HEK293T (cell line): ENCODE results near the gene C1QTNF8.

Source experiments
- CTCF ChIA-PET: fragments of 350-600 bp; formaldehyde crosslinking; extraction: SDS; loops from one replicate; lab custom pipeline; 2021; ENCODE audit warnings: antibody characterized with exemption, inconsistent platforms; lab: Yijun Ruan, JAX
- POLR2A ChIA-PET: fragments of 350-600 bp; formaldehyde crosslinking; extraction: SDS; loops from one replicate; lab custom pipeline; 2020; ENCODE audit warnings: antibody characterized with exemption, inconsistent platforms; lab: Yijun Ruan, JAX
- DNase-seq: peaks from one replicate; pipeline ENCODE4 v3.0.0; 2012; ENCODE audit warnings: mixed read lengths; ENCODE audit errors: extremely low spot score
- ARNT ChIP-seq: fragments of 450-650 bp; IDR thresholded peaks from 2 replicates; pipeline ENCODE4 v1.6.1; 2017; ENCODE audit warnings: mild to moderate bottlenecking
- BHLHE40 ChIP-seq: fragments of 450-650 bp; IDR thresholded peaks from 2 replicates; pipeline ENCODE4 v1.6.1; 2016; ENCODE audit warnings: mild to moderate bottlenecking, moderate library complexity, borderline replicate concordance
- CTBP1 ChIP-seq: fragments of 450-650 bp; IDR thresholded peaks from 2 replicates; pipeline ENCODE4 v1.6.1; 2016; ENCODE audit warnings: borderline replicate concordance
- ELF4 ChIP-seq: fragments of 450-650 bp; IDR thresholded peaks from 2 replicates; pipeline ENCODE4 v1.6.1; 2017; ENCODE audit warnings: antibody characterized with exemption
- FOXA1 ChIP-seq: fragments of 450-650 bp; IDR thresholded peaks from 2 replicates; pipeline ENCODE4 v1.6.1; 2016; ENCODE audit warnings: mild to moderate bottlenecking
- FOXK2 ChIP-seq: fragments of 450-650 bp; IDR thresholded peaks from 2 replicates; pipeline ENCODE4 v1.6.1; 2016; ENCODE audit warnings: mild to moderate bottlenecking
- FOXM1 ChIP-seq: fragments of 450-650 bp; IDR thresholded peaks from 2 replicates; pipeline ENCODE4 v1.6.1; 2017; ENCODE audit warnings: mild to moderate bottlenecking, borderline replicate concordance
- HDGF ChIP-seq: fragments of 450-650 bp; IDR thresholded peaks from 2 replicates; pipeline ENCODE4 v1.6.1; 2017; ENCODE audit warnings: antibody characterized with exemption, borderline replicate concordance
- L3MBTL2 ChIP-seq: fragments of 450-650 bp; conservative IDR thresholded peaks from 2 replicates; pipeline ENCODE4 v1.6.1; 2016; ENCODE audit warnings: mild to moderate bottlenecking
- LEF1 ChIP-seq: fragments of 450-650 bp; IDR thresholded peaks from 2 replicates; pipeline ENCODE4 v1.6.1; 2017; ENCODE audit warnings: mild to moderate bottlenecking, borderline replicate concordance
- NFRKB ChIP-seq: fragments of 450-650 bp; IDR thresholded peaks from 2 replicates; pipeline ENCODE4 v1.6.1; 2016; ENCODE audit warnings: mild to moderate bottlenecking, moderate library complexity
- PKNOX1 ChIP-seq: fragments of 450-650 bp; IDR thresholded peaks from 2 replicates; pipeline ENCODE4 v1.6.1; 2016
- SP1 ChIP-seq: fragments of 450-650 bp; IDR thresholded peaks from 2 replicates; pipeline ENCODE4 v1.6.1; 2017
- SUZ12 ChIP-seq: fragments of 450-650 bp; IDR thresholded peaks from 2 replicates; pipeline ENCODE4 v1.6.1; 2016; ENCODE audit warnings: mild to moderate bottlenecking
- TARDBP ChIP-seq: fragments of 450-650 bp; IDR thresholded peaks from 2 replicates; pipeline ENCODE4 v1.6.1; 2016
- ZNF384 ChIP-seq: fragments of 450-650 bp; IDR thresholded peaks from 2 replicates; pipeline ENCODE4 v1.6.1; 2016

C1QTNF8 gene

DNA sequence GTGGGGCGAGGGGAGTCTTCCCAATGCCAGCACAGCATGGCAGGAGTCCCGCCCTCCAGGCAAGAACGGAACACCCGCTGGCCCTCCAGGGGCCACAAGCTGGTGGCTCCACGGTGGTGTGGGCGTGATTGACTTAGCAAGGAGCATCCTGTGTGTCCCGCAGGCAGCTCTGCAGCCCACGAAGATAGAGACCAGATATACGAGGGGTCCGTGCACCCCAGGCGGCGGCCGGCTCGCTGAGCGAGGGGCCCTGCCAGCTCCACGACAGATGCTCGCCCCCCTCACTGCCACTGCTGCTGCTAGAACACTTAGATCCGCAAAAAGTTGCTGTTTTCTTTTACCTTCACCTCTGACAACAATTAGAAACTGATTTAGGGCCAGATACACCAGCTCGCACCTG, 46.9 kb upstream of the C1QTNF8 start:
- CTCF ChIA-PET, result no interaction called here
- DNase-seq, result no peak
- TF ChIP-seq LEF1 (no peak), CTBP1 (no peak), SP1 (no peak), PKNOX1 (no peak), SUZ12 (no peak), ELF4 (no peak), ZNF384 (no peak), FOXM1 (no peak), L3MBTL2 (no peak), HDGF (no peak), TARDBP (no peak), BHLHE40 (no peak), FOXA1 (no peak), ARNT (no peak), FOXK2 (no peak), NFRKB (no peak)
- POLR2A ChIA-PET, result no interaction called here

GRCh38 chr16:1141716-1142115, 45.7 kb upstream of the C1QTNF8 start:
- POLR2A ChIA-PET, result no interaction called here
- TF ChIP-seq CTBP1 (no peak), FOXA1 (no peak), NFRKB (no peak), HDGF (no peak), L3MBTL2 (no peak), PKNOX1 (no peak), LEF1 (no peak), ARNT (no peak), SP1 (no peak), FOXK2 (no peak), FOXM1 (no peak)
- CTCF ChIA-PET, result no interaction called here

DNA sequence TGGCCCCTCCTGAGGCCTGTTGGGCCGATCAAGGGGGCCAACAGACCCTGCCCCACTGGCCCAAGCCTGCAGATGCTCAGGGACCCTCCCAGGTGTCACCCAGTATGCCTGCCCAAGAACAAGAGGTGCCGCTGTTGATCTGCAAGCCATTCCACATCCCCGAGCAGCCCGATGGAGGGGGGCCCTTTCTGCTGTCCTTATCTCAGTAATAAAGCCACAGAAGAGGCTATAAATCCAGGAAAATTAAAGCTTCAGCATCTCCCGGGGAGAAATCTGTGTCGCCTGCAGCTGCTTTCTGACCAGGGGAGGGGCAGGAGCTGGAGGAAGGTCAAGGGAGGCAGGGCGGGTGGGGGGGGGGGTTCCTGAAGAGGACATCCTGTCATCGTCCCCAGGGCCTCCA, 45.1 kb upstream of the C1QTNF8 start:
- POLR2A ChIA-PET, result no interaction called here
- no peak for DNase-seq
- TF ChIP-seq BHLHE40 (no peak), SP1 (no peak), HDGF (no peak), TARDBP (no peak), SUZ12 (no peak)
- CTCF ChIA-PET, result no interaction called here

More at GRCh38 chr16:1141716-1142115, 45.7 kb upstream of the C1QTNF8 start:
- DNase-seq, result no peak

DNA sequence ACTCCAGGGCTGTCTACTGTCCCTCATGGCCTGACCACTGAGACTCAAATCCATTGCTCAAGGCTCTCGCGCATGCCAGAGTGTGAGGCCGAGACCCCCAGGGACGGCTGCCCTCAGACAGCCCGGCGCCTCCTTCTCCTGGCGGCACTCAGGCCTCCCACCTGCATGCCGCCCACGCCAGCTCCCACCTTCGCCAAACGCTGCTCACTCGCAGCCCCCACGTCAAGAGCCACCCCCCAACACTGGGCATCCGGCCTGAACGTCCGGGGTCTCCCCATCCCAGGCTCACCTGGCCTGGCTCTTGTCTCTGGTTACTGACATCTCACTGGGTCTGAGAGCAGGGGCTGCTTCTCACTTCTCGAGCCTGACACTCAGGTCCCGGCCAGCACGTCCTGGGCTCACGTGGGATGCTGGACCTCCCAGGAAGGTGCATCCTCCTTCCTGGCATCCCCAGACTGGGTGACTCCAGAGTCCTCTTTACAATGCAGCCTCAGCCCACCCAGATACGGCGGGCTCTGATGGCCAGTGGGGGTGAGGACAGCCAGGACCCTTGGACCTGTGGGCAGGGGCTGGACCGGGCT, 44.6 kb upstream of the C1QTNF8 start:
- DNase-seq, result no peak
- ChIA-PET CTCF (no interaction called here), POLR2A (no interaction called here)
- no peak for TF ChIP-seq ZNF384
- no peak for TF ChIP-seq SP1
- TF ChIP-seq FOXA1, result no peak
- TF ChIP-seq PKNOX1, result no peak
- no peak for TF ChIP-seq L3MBTL2
- TF ChIP-seq SUZ12, result no peak
- TF ChIP-seq FOXK2, result no peak
- TF ChIP-seq BHLHE40, result no peak
- no peak for TF ChIP-seq LEF1
- TF ChIP-seq NFRKB, result no peak
- TF ChIP-seq ARNT, result no peak
- no peak for TF ChIP-seq FOXM1
- TF ChIP-seq TARDBP, result no peak
- no peak for TF ChIP-seq CTBP1
- TF ChIP-seq ELF4, result no peak

DNA sequence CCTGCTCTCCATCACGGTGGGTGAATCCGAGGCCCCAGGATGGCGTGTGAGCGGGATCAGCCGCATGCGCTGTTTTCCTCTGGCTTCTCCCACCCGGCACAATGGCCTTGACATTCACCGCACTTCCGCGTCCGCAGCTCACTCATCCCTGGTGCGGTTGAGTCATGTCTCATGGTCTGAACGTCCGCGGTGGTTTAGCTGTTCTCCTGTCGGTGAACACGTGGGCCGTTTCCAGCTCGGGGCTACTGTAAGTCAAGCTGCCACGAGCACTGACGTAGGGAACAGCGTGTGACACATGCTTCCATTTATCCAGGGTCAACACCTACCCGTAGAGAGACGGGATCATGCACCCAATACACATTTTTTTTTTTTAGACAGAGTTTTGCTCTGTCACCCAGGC, 41.6 kb upstream of the C1QTNF8 start:
- CTCF ChIA-PET, result no interaction called here
- no peak for DNase-seq
- TF ChIP-seq SP1 (no peak), PKNOX1 (no peak), FOXK2 (no peak), BHLHE40 (no peak), CTBP1 (no peak), FOXA1 (no peak), TARDBP (no peak), L3MBTL2 (no peak), ELF4 (no peak), ARNT (no peak), ZNF384 (no peak), NFRKB (no peak), FOXM1 (no peak), HDGF (no peak), SUZ12 (no peak), LEF1 (no peak)
- POLR2A ChIA-PET, result no interaction called here

- ChIA-PET POLR2A (no interaction called here), CTCF (no interaction called here)
- no peak for DNase-seq
- TF ChIP-seq FOXM1, result no peak
- no peak for TF ChIP-seq HDGF
- no peak for TF ChIP-seq BHLHE40
- TF ChIP-seq SP1, result no peak
- TF ChIP-seq CTBP1, result no peak
- no peak for TF ChIP-seq ELF4
- no peak for TF ChIP-seq L3MBTL2
- no peak for TF ChIP-seq LEF1
- no peak for TF ChIP-seq TARDBP
- TF ChIP-seq SUZ12, result no peak
- no peak for TF ChIP-seq FOXA1
Measured at GRCh38 chr16:1135459-1135825, 39.4 kb upstream of the C1QTNF8 start.
